NCI-H748 treated with DMSO at 0.1 percent for 48 hours (cell line): ENCODE measurements around the gene BAZ2A.

ENCODE experiments used
- DNase-seq: peaks from one replicate; lab custom pipeline; 2025; lab: John Stamatoyannopoulos, UW

Gene BAZ2A

GRCh38 chr12:56635806-56636674, 5.9 kb upstream of the BAZ2A start:
- peak; percentile 62 for DNase-seq

- DNase-seq = peak; percentile 62
Observed at GRCh38 chr12:56634837-56635791, 5.0 kb upstream of the BAZ2A start.

DNA sequence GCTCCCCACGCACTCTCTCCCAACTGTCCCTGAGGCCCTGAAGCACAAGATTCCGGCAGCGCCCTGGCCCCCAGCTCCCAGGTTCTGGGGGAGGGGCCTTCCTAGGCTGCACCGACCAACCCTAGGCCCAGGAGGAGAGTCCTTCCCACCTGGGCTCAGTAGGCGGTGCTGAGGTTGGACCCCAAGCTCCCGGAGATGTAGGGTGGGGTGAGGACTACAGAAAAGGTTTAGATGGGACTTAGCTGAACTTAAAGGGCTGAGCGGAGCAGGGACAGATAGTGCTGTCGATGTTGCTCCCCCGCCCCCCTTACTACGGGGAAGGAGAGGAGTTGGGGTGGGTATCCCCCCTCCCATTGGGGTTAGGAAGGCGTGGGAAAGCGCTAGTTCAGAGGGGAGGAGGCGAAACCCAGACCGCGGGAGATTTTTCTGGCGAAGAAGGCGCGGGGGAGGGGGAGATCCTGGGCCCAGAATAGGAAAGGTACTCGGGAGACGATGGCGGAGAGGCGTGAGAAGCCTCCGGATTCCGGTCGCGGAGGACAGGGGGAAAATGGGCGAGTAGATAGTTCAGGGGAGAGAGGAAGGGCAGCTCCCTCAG, 4.2 kb upstream of the BAZ2A start:
- DNase-seq = peak; percentile 62

GRCh38 chr12:56633468-56634241, 3.5 kb upstream of the BAZ2A start:
- DNase-seq = no peak

- no peak for DNase-seq
Observed at GRCh38 chr12:56632701-56633467, 2.8 kb upstream of the BAZ2A start.

- peak; percentile 65 for DNase-seq
Observed at GRCh38 chr12:56631790-56632700, 1.9 kb upstream of the BAZ2A start.

DNA sequence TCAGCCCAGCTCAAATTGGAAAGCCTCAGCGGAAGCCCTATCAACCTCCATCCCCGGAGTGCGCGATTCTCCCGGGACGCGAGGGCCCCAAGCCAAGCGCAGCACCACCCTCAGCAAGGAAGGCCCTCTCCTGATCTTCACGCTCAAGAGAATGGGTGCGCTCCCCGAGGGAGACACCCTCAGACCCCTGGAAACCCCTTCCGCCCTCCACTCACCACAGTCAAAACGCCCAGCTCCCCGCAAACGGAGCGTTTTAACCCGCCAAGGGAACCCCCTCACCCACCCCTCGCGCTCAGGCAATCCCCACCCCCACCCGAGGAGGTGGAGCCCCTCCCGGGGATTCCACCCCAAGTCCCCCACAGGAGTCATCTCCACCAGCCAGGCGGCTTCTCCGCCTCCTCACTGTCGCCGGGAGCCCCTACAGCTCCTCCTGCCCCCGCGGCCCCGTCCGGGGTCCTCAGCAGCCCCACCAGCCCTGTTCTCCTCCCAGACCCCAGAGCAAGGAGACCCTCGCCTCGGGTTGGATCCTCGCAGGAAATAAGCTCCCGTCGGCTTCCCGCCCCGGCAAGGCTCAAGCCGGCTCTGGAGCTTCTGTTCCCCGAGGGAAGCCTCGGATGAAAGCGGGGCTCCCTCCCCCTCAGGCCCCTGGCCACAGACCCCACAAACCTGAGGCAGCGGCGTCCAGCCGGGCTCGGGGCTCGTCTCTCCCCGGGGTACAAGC, 507 bp downstream of the BAZ2A start:
- DNase-seq = no peak

- peak; percentile 4 for DNase-seq
Observed at GRCh38 chr12:56628671-56629458, 1.3 kb downstream of the BAZ2A start.

GRCh38 chr12:56626701-56627100, 3.4 kb downstream of the BAZ2A start:
- no peak for DNase-seq

DNA sequence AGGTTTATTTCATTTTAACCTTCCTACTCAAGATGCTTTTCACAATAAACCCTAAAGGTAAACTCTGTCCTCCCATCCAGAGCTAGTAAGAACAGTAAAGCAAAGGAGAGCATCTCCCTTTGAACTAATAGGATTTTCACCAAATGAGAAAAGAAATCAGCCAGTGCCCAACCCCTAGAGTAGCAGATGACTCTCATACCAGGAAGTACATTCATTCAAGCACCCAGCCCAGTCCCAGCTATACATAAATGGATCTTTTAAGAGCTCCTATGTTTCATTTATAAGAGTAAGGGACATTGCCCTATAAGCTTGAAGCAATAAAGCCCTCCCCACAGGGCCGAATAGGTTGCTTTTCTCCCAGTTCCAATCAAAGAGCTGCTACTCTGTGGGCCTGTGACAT, 7.6 kb downstream of the BAZ2A start:
- DNase-seq = no peak

DNA sequence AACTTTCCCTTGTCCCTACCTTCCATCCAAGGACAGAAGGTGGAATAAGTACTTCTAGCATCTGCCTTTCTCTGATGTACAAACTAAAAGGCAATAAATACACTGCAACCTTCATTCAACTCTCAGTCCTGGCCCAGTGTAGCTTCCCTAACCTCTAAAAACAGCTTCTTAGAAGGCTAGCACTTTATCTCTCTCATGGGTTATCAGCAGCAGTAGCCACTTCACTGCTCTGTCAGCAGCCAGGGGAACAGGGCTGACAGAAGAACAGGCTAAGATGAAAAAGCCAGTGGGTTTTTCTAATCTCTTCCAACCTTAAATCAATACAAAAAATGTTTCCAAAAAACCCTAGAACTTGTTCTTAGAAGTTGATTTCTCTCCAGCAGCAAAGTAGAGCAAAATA, 13.2 kb downstream of the BAZ2A start:
- DNase-seq = no peak

GRCh38 chr12:56616244-56616643, 13.9 kb downstream of the BAZ2A start:
- DNase-seq = no peak

DNA sequence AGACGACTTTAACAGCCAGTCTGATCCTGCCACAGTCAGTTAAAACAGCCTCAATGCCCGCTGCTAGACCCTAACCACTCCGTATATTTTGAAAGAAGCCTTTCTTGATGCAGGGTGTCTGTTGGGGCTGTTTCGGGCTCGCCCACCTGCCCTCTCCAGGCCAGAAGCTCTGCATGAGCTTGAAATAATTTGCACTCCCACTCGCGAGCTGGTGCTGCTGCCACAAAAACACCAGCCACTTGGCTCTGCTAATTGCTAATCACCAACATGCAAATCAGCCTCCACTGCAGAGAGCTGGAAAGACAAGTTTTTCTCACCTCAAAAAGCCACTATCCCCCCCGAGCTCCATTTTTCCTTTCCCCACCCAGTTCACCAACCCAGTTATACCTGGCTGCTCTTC, 15.5 kb downstream of the BAZ2A start:
- DNase-seq = no peak

DNA sequence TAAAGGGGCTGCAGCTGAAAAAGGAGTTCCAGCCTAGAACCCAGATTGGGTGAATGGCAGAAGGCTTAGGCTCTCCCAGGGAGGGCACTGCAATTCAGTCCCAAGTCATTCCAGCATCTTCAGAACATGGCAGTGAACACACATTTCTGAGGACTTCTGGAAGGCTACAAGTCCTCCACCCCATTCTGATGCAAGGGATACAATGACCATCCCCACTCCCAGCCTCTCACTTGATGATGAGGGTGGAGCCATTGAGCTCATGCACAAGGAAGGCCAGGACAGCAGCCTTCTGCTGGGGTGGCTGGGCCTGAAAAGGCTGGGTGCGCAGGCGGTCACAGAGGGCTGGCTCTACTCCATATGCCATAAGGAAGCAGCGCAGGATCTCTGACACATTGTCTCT, 25.8 kb downstream of the BAZ2A start:
- no peak for DNase-seq

- DNase-seq = no peak
Observed at GRCh38 chr12:56602239-56602638, 27.9 kb downstream of the BAZ2A start.

- no peak for DNase-seq
Observed at GRCh38 chr12:56601503-56601902, 28.6 kb downstream of the BAZ2A start.

GRCh38 chr12:56600753-56601152, 29.4 kb downstream of the BAZ2A start:
- DNase-seq = no peak

GRCh38 chr12:56599797-56600196, 30.3 kb downstream of the BAZ2A start:
- no peak for DNase-seq
